ENCODE results near the gene JUN. TPM values are rescaled to one million over a fixed set of nuclear protein-coding genes. Genes with fewer than 3 reads are reported as not detected.

Gene JUN
- polyA plus RNA-seq, 1 of the 3 experiments (the other 2 are of a cell fraction): 66.5 TPM

DNA sequence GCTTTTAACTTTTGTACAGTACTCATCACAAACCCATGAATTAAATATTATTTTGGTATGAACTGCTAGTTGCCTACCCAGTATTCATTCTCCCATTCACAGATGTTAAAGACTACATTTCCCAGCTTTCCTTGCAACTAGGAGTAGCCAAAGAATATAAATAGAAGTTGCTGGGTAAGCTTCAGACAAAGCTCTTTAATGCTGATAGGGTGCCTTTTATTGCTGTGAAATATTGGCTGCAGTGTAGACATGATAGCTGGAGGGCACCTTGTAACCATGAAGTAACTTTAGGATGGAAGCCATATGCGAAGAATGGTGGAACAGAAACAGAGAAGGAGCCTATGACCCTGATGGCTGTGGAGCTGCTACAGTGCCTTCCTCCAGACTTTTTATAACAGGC, 16.7 kb downstream of the JUN start:
- POLR2A ChIA-PET: no interaction called here

GRCh38 chr1:58765441-58765840, 18.4 kb downstream of the JUN start:
- DNase-seq: no peak
- no peak overlapping the region for H3K9ac ChIP-seq
- no peaks in the 10 kb centered on the region for H3K27me3 ChIP-seq (ENCODE audit: insufficient read depth)
- H3K4me2 ChIP-seq: no peak overlapping the region
- TF ChIP-seq FOXM1 (IDR thresholded peaks at IDR 0.05; ENCODE audit: low read depth) (no peak), RXRA (IDR thresholded peaks at IDR 0.05; ENCODE audit: borderline replicate concordance, low read depth) (no peak), GATA2 (CRISPR knock-in tag; IDR thresholded peaks at IDR 0.05) (no peak), MEF2A (IDR thresholded peaks at IDR 0.05; ENCODE audit: borderline replicate concordance, low read depth) (no peak), POLR2AphosphoS5 (IDR thresholded peaks at IDR 0.05; ENCODE audit: low read depth, low read length) (no peak), TEAD4 (IDR thresholded peaks at IDR 0.05; ENCODE audit: borderline replicate concordance, insufficient read depth) (no peak), RFX5 (IDR thresholded peaks at IDR 0.05; ENCODE audit: low read length) (no peak), ELF1 (IDR thresholded peaks at IDR 0.05) (no peak), CHD2 (IDR thresholded peaks at IDR 0.05; ENCODE audit: low read length, partially characterized antibody) (no peak), USF1 (IDR thresholded peaks at IDR 0.05; ENCODE audit: borderline replicate concordance, low read depth) (no peak)
- TF ChIP-seq, protein P1, sequence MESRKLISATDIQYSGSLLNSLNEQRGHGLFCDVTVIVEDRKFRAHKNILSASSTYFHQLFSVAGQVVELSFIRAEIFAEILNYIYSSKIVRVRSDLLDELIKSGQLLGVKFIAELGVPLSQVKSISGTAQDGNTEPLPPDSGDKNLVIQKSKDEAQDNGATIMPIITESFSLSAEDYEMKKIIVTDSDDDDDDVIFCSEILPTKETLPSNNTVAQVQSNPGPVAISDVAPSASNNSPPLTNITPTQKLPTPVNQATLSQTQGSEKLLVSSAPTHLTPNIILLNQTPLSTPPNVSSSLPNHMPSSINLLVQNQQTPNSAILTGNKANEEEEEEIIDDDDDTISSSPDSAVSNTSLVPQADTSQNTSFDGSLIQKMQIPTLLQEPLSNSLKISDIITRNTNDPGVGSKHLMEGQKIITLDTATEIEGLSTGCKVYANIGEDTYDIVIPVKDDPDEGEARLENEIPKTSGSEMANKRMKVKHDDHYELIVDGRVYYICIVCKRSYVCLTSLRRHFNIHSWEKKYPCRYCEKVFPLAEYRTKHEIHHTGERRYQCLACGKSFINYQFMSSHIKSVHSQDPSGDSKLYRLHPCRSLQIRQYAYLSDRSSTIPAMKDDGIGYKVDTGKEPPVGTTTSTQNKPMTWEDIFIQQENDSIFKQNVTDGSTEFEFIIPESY (IDR thresholded peaks at IDR 0.05; ENCODE audit: borderline replicate concordance, low read depth): no peak
- TF ChIP-seq, protein P2, sequence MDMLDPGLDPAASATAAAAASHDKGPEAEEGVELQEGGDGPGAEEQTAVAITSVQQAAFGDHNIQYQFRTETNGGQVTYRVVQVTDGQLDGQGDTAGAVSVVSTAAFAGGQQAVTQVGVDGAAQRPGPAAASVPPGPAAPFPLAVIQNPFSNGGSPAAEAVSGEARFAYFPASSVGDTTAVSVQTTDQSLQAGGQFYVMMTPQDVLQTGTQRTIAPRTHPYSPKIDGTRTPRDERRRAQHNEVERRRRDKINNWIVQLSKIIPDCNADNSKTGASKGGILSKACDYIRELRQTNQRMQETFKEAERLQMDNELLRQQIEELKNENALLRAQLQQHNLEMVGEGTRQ (IDR thresholded peaks at IDR 0.05; ENCODE audit: borderline replicate concordance, low read depth, low read length): no peak
- no peak overlapping the region for H3K4me3 ChIP-seq (ENCODE audit: low read depth in 2 of 2, low read length in 1 of 2)
- peaks cover 52% of the 10 kb centered on the region for H3F3A ChIP-seq (replicated peaks; ENCODE audit: insufficient read depth)
- H3K9me2 ChIP-seq: no peaks in the 10 kb centered on the region
- WGBS (ENCODE audit: low lambda C conversion rate): 80% methylated on average over 2 of the region's 2 CpGs
- no peak overlapping the region; the same call in 1 of the 2 replicates for H2AFZ ChIP-seq (ENCODE audit: low read depth)
- ChIA-PET POLR2A (no interaction called here), CTCF (interaction anchor here (0.7 kb wide), 1 partner anchor 174 kb away, joined by 3 read pairs; no protein-coding TSS in a partner anchor)
- H3K79me2 ChIP-seq (ENCODE audit: insufficient read depth): no peaks in the 10 kb centered on the region
- H3K4me1 ChIP-seq (ENCODE audit: control insufficient read depth in 1 of 2, insufficient read depth in 2 of 2, low read depth in 1 of 2, low read length in 1 of 2): peaks cover 0 to 41% of the 10 kb centered on the region in 2 experiments
- H3K27ac ChIP-seq (ENCODE audit: low read depth in 2 of 2, low read length in 1 of 2): peak overlapping the region in 1 of 2 experiments; percentile 99; a peak in 2 of 4 replicates
- no peaks in the 10 kb centered on the region for H3K9me3 ChIP-seq
- no peaks in the 10 kb centered on the region for H4K20me1 ChIP-seq (ENCODE audit: insufficient read depth)
- H3K36me3 ChIP-seq (replicated peaks in 1 of 2; ENCODE audit: control insufficient read depth in 1 of 2, insufficient read depth in 2 of 2, low read length in 1 of 2): no peaks in the 10 kb centered on the region

More for the DNA sequence above, 16.7 kb downstream of the JUN start:
- Histone ChIP-seq H3F3A (replicated peaks; ENCODE audit: insufficient read depth) (peaks cover 43% of the 10 kb centered on the region), H3K36me3 (replicated peaks in 1 of 2; ENCODE audit: control insufficient read depth in 1 of 2, insufficient read depth in 2 of 2, low read length in 1 of 2) (no peaks in the 10 kb centered on the region), H3K9ac (no peak overlapping the region), H3K4me2 (no peak overlapping the region), H3K9me3 (no peaks in the 10 kb centered on the region), H4K20me1 (ENCODE audit: insufficient read depth) (no peaks in the 10 kb centered on the region), H3K27me3 (ENCODE audit: insufficient read depth) (no peaks in the 10 kb centered on the region), H3K79me2 (ENCODE audit: insufficient read depth) (no peaks in the 10 kb centered on the region), H3K4me3 (ENCODE audit: low read depth in 2 of 2, low read length in 1 of 2) (no peak overlapping the region), H2AFZ (ENCODE audit: low read depth) (no peak overlapping the region), H3K9me2 (no peaks in the 10 kb centered on the region), H3K4me1 (ENCODE audit: control insufficient read depth in 1 of 2, insufficient read depth in 2 of 2, low read depth in 1 of 2, low read length in 1 of 2) (peaks cover 0 to 32% of the 10 kb centered on the region in 2 experiments), H3K27ac (ENCODE audit: low read depth in 2 of 2, low read length in 1 of 2) (no peak overlapping the region)
- no peak for DNase-seq
- TF ChIP-seq USF1 (IDR thresholded peaks at IDR 0.05; ENCODE audit: borderline replicate concordance, low read depth): no peak
- TF ChIP-seq FOXM1 (IDR thresholded peaks at IDR 0.05; ENCODE audit: low read depth): no peak
- no peak for TF ChIP-seq TCF12 (IDR thresholded peaks at IDR 0.05)
- CTCF ChIA-PET: interaction anchor here (1.4 to 4.2 kb wide), 3 partner anchors 12 to 993 kb away, joined by 4 to 31 read pairs (median 16); no protein-coding TSS in a partner anchor
- 100% methylated on average over 1 of the region's 1 CpG for WGBS (ENCODE audit: low lambda C conversion rate)

All from SK-N-SH (cell line).